Pancreas (tissue), 10 donors: ENCODE measurements around the gene P3H2. TPM values are rescaled to one million over a fixed set of nuclear protein-coding genes. Genes with fewer than 3 reads are reported as not detected.

Experiments used
- ATAC-seq, 4 donors: fragments of 200-7000 bp; cut with Tn5 transposase; one replicate each; pipeline versions ENCODE4 v1.8.0 to v1.9.1; 2020; ENCODE audit warnings: mild to moderate bottlenecking in 4 of 4, moderate library complexity in 4 of 4
- DNase-seq, 6 donors: peaks; one replicate each; pipeline ENCODE4 v3.0.0-alpha.2; 2020
- FAIRE-seq: peaks from 2 replicates; lab custom pipeline; 2012; peaks lifted over from hg19 to GRCh38; lab: Jason Lieb, UNC
- H3K27ac ChIP-seq, 4 donors: fragments of 200-600 bp; sonication (generic); 1 replicate in 3 of 4; 2 replicates in 1 of 4; pipeline versions ENCODE4 v1.5.0 to v1.8.0; 2020
- H3K27me3 ChIP-seq, 4 donors: fragments of 200-600 bp; one replicate each; pipeline ENCODE4 v1.8.0; 2021
- H3K36me3 ChIP-seq, 3 donors: fragments of 200-600 bp; sonication (generic) in 1 of 3; one replicate each; pipeline versions ENCODE4 v1.5.0 to v1.8.0; 2020 to 2021
- H3K4me1 ChIP-seq, 3 donors: fragments of 200-600 bp; one replicate each; pipeline ENCODE4 v1.8.0; 2021
- H3K4me3 ChIP-seq, 4 donors: fragments of 200-600 bp; sonication (generic) in 2 of 4; one replicate each; pipeline versions ENCODE4 v1.5.0 to v1.8.0; 2020 to 2021
- H3K9me3 ChIP-seq, 4 donors: fragments of 200-600 bp; one replicate each; pipeline ENCODE4 v1.8.0; 2021
- whole genome bisulfite sequencing, 2 donors: extraction: QIAGEN DNeasy Blood & Tissue Kit; methylation state at CpG; one replicate each; pipeline ENCODE4 v1.1.7; 2013; 5-methylcytosine and 5-hydroxymethylcytosine counted together
- intact Hi-C, 3 donors: fragments of 100-400 bp; cut with DNase I; formaldehyde crosslinking; loops; one replicate each; pipeline versions ENCODE4 v1.11.1 to v1.14.2; 2022
- polyA plus RNA-seq, 2 donors: library from polyadenylated mRNA; stranded (reverse); fragments of 200-250 nt; gene quantifications; one replicate each; pipeline ENCODE4 v1.2.3, GENCODE V29; 2013
- total RNA-seq, 6 donors: library from RNA; stranded (reverse); fragmentation: NEBNext Ultra II Directional in 4 of 6; extraction: Animal tissue kit (Norgen Biotek cat#: 25700) in 4 of 6; gene quantifications; one replicate each; pipeline versions ENCODE4 v1.2.1 to v1.2.4, GENCODE V29; 2021 to 2023
- TF ChIP-seq, protein P1 (sequence below), 4 donors: fragments of 200-600 bp; sonication (generic) in 3 of 4; IDR thresholded peaks; one replicate each; pipeline versions ENCODE4 v1.5.0 to v1.8.0; 2021; ENCODE audit warnings: antibody characterized with exemption in 4 of 4
- donor health status: healthy with polysubstance abuse.
- donor health status: DM: no; HTN: no; CAD: no; lungs with moderate emphysema.
- donor health status: DM: no; HTN: no; CAD: no.
- donor health status: control.
- donor health status: control.
- donor health status: Bipolar disorder and iron deficiency.
- donor health status: DM: yes; HTN: yes; CAD: no.
- donor health status: DM: no; HTN: no; CAD: no.
- donor health status: DM: no; HTN: no; CAD: no.
- donor health status: DM: yes; HTN: yes; CAD: no.

The P3H2 gene
- total and polyA plus RNA-seq, 8 donors = 1.2 to 5.7 (median 4.4) TPM

DNA sequence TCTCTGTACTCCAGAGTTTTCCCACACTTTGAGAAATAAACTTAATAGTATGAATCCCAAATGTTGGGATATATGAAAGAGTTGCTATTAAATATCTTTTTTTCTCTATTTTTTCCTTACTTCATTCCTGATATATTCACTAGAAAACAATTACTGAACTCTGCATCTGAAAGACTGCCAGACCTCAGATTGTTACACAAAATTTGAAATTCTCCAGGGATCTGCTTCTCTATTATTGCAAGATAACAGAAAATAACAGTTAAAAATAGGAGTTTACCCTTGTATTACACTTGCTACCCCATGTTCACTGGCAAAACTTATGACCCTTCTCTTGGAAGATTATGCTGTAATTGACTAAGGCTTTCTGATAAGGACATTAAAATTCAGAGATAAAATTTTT, 11.7 kb upstream of the P3H2 start:
- Histone ChIP-seq H3K36me3 (no peaks in the 10 kb centered on the region), H3K27me3 (no peaks in the 10 kb centered on the region), H3K4me3 (no peak overlapping the region), H3K9me3 (no peaks in the 10 kb centered on the region), H3K27ac (no peak overlapping the region), H3K4me1 (no peaks in the 10 kb centered on the region)
- TF ChIP-seq, protein P1, sequence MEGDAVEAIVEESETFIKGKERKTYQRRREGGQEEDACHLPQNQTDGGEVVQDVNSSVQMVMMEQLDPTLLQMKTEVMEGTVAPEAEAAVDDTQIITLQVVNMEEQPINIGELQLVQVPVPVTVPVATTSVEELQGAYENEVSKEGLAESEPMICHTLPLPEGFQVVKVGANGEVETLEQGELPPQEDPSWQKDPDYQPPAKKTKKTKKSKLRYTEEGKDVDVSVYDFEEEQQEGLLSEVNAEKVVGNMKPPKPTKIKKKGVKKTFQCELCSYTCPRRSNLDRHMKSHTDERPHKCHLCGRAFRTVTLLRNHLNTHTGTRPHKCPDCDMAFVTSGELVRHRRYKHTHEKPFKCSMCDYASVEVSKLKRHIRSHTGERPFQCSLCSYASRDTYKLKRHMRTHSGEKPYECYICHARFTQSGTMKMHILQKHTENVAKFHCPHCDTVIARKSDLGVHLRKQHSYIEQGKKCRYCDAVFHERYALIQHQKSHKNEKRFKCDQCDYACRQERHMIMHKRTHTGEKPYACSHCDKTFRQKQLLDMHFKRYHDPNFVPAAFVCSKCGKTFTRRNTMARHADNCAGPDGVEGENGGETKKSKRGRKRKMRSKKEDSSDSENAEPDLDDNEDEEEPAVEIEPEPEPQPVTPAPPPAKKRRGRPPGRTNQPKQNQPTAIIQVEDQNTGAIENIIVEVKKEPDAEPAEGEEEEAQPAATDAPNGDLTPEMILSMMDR (IDR thresholded peaks at IDR 0.05) = no peak
- no peak for DNase-seq
- no peak for FAIRE-seq
- intact Hi-C loops = no loop called here
- ATAC-seq = no peak

DNA sequence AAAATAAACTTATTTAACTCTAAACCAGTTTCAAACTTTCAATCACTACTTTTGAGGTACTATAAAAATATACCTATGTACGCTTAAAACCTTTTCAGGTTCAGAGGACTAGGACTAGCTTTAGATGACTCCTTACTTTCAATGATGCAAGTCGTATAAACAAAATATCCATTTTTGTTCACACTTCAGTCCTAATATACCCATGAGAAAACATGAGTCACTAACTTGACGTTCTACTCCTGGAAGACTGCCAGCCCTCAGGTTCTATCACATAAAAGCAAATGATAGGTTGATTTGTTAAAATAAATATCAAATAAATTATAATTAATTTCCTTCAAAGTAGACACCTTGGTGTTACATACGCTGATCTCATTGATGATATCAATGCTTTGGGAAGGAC, 10.6 kb upstream of the P3H2 start:
- 34 to 52% methylated on average over 4 of the region's 4 CpGs for WGBS, 2 donors
- H3K4me1 ChIP-seq = no peaks in the 10 kb centered on the region
- no peak for DNase-seq
- H3K9me3 ChIP-seq = no peaks in the 10 kb centered on the region
- no peak overlapping the region for H3K27ac ChIP-seq
- TF ChIP-seq, protein P1 (IDR thresholded peaks at IDR 0.05) = no peak
- no peak for FAIRE-seq
- H3K27me3 ChIP-seq = no peaks in the 10 kb centered on the region
- no peaks in the 10 kb centered on the region for H3K36me3 ChIP-seq
- intact Hi-C loops = no loop called here
- H3K4me3 ChIP-seq = no peak overlapping the region
- ATAC-seq = peak in 1 of 4 donors; percentile 20

DNA sequence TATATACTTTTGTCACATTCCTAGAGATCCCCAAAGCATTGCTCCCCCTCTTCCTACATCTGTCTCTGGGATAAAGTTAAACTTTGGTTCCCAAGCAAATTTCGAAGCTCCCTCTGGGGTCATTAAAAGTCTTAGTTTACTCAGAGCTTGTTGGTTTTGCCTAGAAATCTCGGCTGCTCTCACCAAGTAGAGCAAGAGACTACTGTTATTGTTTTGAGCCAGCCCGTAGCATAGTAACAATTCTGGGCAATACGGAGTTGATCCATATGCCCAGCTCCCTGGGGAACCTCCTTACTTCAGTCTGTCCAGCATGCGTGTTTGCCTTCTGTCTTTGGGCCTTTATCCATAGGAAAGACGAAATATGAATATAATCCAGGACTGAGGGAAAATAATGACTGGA, 10.0 kb upstream of the P3H2 start:
- Histone ChIP-seq H3K27me3 (no peaks in the 10 kb centered on the region), H3K4me1 (no peaks in the 10 kb centered on the region), H3K36me3 (no peaks in the 10 kb centered on the region), H3K27ac (no peak overlapping the region), H3K9me3 (no peaks in the 10 kb centered on the region), H3K4me3 (no peak overlapping the region)
- 54 to 67% methylated on average over 6 of the region's 6 CpGs for WGBS, 2 donors
- ATAC-seq (no peak), DNase-seq (no peak), FAIRE-seq (no peak)
- intact Hi-C loops = no loop called here
- TF ChIP-seq, protein P1 (IDR thresholded peaks at IDR 0.05) = no peak

DNA sequence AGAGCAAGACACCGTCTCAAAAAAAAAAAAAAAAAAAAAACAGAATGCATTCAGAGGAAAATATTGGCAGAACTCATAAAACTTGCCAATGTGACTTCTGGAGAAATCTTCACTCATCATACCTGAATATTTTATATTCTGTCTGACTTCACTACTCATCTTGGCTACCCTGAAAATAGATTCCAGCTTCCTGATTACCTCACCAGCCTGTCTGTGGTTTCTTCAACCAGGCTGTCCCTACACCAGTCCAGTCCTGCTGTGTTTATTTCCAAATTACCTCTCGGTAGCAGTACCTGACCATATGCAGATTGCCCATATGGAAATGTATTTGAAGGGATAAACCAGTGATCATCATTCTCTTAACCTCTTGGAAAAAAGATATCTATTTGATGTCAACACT, 9.3 kb upstream of the P3H2 start:
- no peak for DNase-seq
- intact Hi-C loops = no loop called here
- Histone ChIP-seq H3K4me1 (no peaks in the 10 kb centered on the region), H3K27ac (no peak overlapping the region), H3K4me3 (no peak overlapping the region), H3K27me3 (no peaks in the 10 kb centered on the region), H3K9me3 (no peaks in the 10 kb centered on the region), H3K36me3 (no peaks in the 10 kb centered on the region)
- ATAC-seq = no peak
- FAIRE-seq = no peak
- TF ChIP-seq, protein P1 (IDR thresholded peaks at IDR 0.05) = no peak
- WGBS, 2 donors = 82 to 85% methylated on average over 1 to 2 of the region's 2 CpGs

DNA sequence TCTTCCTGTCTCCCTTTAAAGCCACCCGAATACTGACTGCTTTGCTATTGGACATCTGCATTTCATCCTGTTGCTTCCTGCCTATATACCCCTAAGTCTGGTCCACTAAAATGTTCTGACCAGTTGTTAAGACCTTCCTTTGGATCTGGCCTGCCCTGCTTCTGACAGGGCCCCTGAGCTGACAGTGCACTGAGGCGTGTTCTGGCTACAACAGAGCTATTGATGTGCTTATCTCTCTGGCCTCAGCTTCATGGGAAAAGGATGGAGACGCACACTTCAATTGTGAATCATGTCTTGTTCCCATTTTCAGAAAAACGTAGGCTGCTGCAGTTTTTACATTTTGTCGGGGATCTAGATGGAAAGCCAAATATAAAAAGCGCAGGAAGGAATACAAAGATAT, 7.1 kb upstream of the P3H2 start:
- no peaks in the 10 kb centered on the region for H3K4me1 ChIP-seq
- TF ChIP-seq, protein P1 (IDR thresholded peaks at IDR 0.05) = no peak
- H3K4me3 ChIP-seq = no peak overlapping the region
- no peak overlapping the region for H3K27ac ChIP-seq
- H3K36me3 ChIP-seq = no peaks in the 10 kb centered on the region
- no peak for ATAC-seq
- DNase-seq = no peak
- FAIRE-seq = no peak
- H3K9me3 ChIP-seq = no peaks in the 10 kb centered on the region
- H3K27me3 ChIP-seq = no peaks in the 10 kb centered on the region
- intact Hi-C loops = no loop called here
- WGBS, 2 donors = 79 to 80% methylated on average over 6 of the region's 6 CpGs
